MCF 10A (cell line): ENCODE results near the gene MED13. TPM values are rescaled to one million over a fixed set of nuclear protein-coding genes. Genes with fewer than 3 reads are reported as not detected.

ENCODE experiments used
- BruUV-seq: library from RNA; stranded (reverse); fragments of 400-500 nt; replicated peaks from 2 replicates; lab custom pipeline; 2021; lab: Mats Ljungman, UMichigan
- CTCF ChIA-PET: fragments of 300-600 bp; sonication (Branson Sonifier 250); formaldehyde crosslinking; extraction: SDS; loops from one replicate; lab custom pipeline; 2021; ENCODE audit warnings: antibody characterized with exemption, inconsistent platforms; lab: Yijun Ruan, JAX
- POLR2A ChIA-PET: fragments of 300-600, 350-650 bp; sonication (Branson Sonifier 250); formaldehyde crosslinking; extraction: SDS; loops from one replicate; lab custom pipeline; 2020; ENCODE audit warnings: antibody characterized with exemption, inconsistent platforms; lab: Yijun Ruan, JAX
- DNase-seq: peaks from one replicate; pipeline ENCODE4 v3.0.0-alpha.2; 2018; ENCODE audit not compliant: unreplicated experiment
- H3K27ac Mint-ChIP-seq: one replicate; pipeline ENCODE4 v1.8.0; 2022; ENCODE audit warnings: mild to moderate bottlenecking, low read depth, mixed read lengths; ENCODE audit not compliant: unreplicated experiment
- H3K27me3 Mint-ChIP-seq: one replicate; pipeline ENCODE4 v1.8.0; 2022; ENCODE audit warnings: mixed read lengths; ENCODE audit not compliant: insufficient read depth, unreplicated experiment
- H3K36me3 Mint-ChIP-seq: one replicate; pipeline ENCODE4 v1.8.0; 2022; ENCODE audit warnings: mild to moderate bottlenecking, moderate library complexity, mixed read lengths; ENCODE audit not compliant: insufficient read depth, unreplicated experiment
- H3K4me1 Mint-ChIP-seq: one replicate; pipeline ENCODE4 v1.8.0; 2022; ENCODE audit warnings: mixed read lengths; ENCODE audit not compliant: insufficient read depth, unreplicated experiment
- H3K4me3 Mint-ChIP-seq: one replicate; pipeline ENCODE4 v1.8.0; 2022; ENCODE audit warnings: mild to moderate bottlenecking, moderate library complexity, mixed read lengths; ENCODE audit not compliant: unreplicated experiment
- H3K9me3 Mint-ChIP-seq: one replicate; pipeline ENCODE4 v1.8.0; 2022; ENCODE audit warnings: mixed read lengths; ENCODE audit not compliant: unreplicated experiment
- intact Hi-C: fragments of 100-400 bp; cut with micrococcal nuclease; formaldehyde crosslinking; loops from 2 replicates; pipeline ENCODE4 v1.14.1; 2022
- total RNA-seq: library from RNA; stranded (reverse); gene quantifications from 2 replicates; pipeline ENCODE4 v1.2.3, GENCODE V29; 2022
- TF ChIP-seq, protein P1 (sequence below): fragments of 200-600 bp; IDR thresholded peaks from one replicate; pipeline ENCODE4 v1.8.0; 2022; ENCODE audit warnings: antibody characterized with exemption, mild to moderate bottlenecking; ENCODE audit not compliant: unreplicated experiment

The MED13 gene
- total RNA-seq, 1 experiment from 2014 or later = 58.7 TPM

DNA sequence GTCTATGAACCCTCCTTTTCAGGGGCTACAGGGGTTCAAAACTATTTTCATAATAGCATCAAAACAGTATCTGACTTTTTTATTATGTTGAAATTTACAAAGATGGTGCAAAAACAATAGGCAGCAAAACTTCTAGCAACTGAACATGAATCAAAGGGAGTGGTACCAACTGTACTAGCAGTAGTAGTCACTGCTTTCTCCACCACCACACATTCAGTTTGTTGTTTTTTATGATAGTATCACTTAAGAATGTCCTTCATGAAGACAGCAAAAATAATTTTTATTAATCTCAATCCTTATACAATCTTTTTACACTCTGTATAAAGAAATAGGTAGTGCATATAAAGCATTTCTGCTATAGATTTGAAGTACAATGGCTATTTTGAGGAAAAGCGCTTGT lies 47.6 kb downstream of the MED13 start:
- ChIA-PET CTCF (interaction anchor here (0.6 kb wide), 1 partner anchor 43 kb away, joined by 3 read pairs; no protein-coding TSS in a partner anchor), POLR2A (interaction anchor here (0.7 to 1.4 kb wide), 2 partner anchors 11 to 89 kb away, joined by 3 read pairs; no protein-coding TSS in a partner anchor)

DNA sequence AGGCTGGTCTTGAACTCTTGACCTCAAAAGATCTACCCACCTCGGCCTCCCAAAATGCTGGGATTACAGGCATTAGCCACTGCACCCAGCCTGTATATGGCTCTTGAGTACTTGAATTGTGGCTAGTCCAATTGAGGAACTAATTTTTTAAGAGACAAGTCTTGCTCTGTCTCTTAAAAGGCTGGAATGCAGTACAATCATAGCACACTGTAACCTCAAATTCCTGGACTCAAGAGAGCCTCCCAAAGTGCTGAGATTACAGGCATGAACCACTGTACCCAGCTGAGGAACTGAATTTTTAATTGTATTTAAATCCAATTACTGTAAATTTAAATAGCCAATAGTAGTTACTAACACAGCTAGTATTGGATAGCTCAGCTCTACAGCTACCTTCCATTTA lies 50.6 kb downstream of the MED13 start:
- Mint-ChIP-seq H3K27me3 (no peaks in the 10 kb centered on the region), H3K9me3 (no peaks in the 10 kb centered on the region), H3K36me3 (peaks cover 66% of the 10 kb centered on the region), H3K27ac (no peak overlapping the region), H3K4me3 (no peak overlapping the region), H3K4me1 (no peaks in the 10 kb centered on the region)
- DNase-seq = no peak
- intact Hi-C loops = no loop called here
- CTCF ChIA-PET = interaction anchor here (0.6 kb wide), 1 partner anchor 31 kb away, joined by 6 read pairs; no protein-coding TSS in a partner anchor
- POLR2A ChIA-PET = no interaction called here
- BruUV-seq = no TSS peak
- TF ChIP-seq, protein P1, sequence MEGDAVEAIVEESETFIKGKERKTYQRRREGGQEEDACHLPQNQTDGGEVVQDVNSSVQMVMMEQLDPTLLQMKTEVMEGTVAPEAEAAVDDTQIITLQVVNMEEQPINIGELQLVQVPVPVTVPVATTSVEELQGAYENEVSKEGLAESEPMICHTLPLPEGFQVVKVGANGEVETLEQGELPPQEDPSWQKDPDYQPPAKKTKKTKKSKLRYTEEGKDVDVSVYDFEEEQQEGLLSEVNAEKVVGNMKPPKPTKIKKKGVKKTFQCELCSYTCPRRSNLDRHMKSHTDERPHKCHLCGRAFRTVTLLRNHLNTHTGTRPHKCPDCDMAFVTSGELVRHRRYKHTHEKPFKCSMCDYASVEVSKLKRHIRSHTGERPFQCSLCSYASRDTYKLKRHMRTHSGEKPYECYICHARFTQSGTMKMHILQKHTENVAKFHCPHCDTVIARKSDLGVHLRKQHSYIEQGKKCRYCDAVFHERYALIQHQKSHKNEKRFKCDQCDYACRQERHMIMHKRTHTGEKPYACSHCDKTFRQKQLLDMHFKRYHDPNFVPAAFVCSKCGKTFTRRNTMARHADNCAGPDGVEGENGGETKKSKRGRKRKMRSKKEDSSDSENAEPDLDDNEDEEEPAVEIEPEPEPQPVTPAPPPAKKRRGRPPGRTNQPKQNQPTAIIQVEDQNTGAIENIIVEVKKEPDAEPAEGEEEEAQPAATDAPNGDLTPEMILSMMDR = no peak

More for the DNA sequence above, 47.6 kb downstream of the MED13 start:
- Mint-ChIP-seq H3K4me1 (no peaks in the 10 kb centered on the region), H3K9me3 (no peaks in the 10 kb centered on the region), H3K4me3 (no peak overlapping the region), H3K27me3 (no peaks in the 10 kb centered on the region), H3K27ac (no peak overlapping the region), H3K36me3 (peaks cover 67% of the 10 kb centered on the region)
- intact Hi-C loops = no loop called here
- DNase-seq = no peak
- TF ChIP-seq, protein P1 = no peak
- no TSS peak for BruUV-seq

DNA sequence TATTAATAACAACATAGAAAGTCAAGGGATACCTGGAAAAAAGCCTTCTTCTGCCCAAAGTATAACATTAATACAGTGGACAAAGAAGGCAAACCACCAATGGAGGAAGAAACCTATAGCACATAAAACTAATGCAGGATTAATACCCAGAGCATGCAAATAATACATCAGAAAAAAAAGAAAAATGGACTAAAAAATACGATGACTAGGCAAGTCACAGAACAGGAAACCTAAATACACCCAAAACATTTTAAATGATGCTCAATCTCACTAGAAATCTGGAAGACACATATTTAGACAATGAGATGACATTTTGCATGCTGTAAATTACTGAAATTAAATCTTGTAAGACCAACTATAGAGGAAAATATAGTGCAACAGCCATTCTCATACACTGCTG lies 55.9 kb downstream of the MED13 start:
- no TSS peak for BruUV-seq
- ChIA-PET CTCF (no interaction called here), POLR2A (no interaction called here)
- Mint-ChIP-seq H3K4me1 (no peaks in the 10 kb centered on the region), H3K27ac (no peak overlapping the region), H3K4me3 (no peak overlapping the region), H3K27me3 (no peaks in the 10 kb centered on the region), H3K9me3 (no peaks in the 10 kb centered on the region), H3K36me3 (peaks cover 84% of the 10 kb centered on the region)
- intact Hi-C loops = no loop called here
- TF ChIP-seq, protein P1 = no peak
- no peak for DNase-seq

DNA sequence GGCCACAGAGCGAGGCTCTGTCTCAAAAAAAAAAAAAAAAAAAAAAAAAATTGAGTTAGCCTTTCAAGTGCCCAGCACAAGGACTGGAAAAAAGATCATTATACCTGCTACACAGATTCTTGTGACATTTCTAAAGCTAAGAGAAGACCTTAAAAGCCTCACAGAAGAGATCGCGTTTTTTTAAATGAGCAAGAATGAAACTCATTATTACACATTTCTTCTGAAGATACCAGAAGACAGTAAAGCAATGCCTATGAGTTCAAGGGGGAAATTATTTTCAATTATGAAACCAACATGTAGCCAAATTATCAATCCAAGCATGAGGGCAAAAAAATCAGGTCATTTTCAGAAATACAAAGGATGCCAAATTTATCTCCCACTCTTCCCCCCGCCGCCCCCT lies 56.8 kb downstream of the MED13 start:
- Mint-ChIP-seq H3K27me3 (no peaks in the 10 kb centered on the region), H3K4me1 (no peaks in the 10 kb centered on the region), H3K9me3 (no peaks in the 10 kb centered on the region), H3K4me3 (no peak overlapping the region), H3K27ac (no peak overlapping the region), H3K36me3 (peaks cover 74% of the 10 kb centered on the region)
- ChIA-PET CTCF (interaction anchor here (0.6 to 0.7 kb wide), 2 partner anchors 10 to 20 kb away, joined by 4 read pairs; no protein-coding TSS in a partner anchor), POLR2A (interaction anchor here (0.7 to 0.9 kb wide), 2 partner anchors 24 to 68 kb away, joined by 3 read pairs; no protein-coding TSS in a partner anchor)
- intact Hi-C loops = no loop called here
- TF ChIP-seq, protein P1 = no peak
- BruUV-seq = no TSS peak
- DNase-seq = no peak
